ENCODE measurements around the gene NRXN3. TPM values are rescaled to one million over a fixed set of nuclear protein-coding genes. Genes with fewer than 3 reads are reported as not detected.

The NRXN3 gene
- polyA plus RNA-seq, 6 donors from 2014 or later, result not detected

GRCh38 chr14:79890527-79890926 lies 1720.4 kb downstream of the NRXN3 start:
- H3K4me3 Mint-ChIP-seq, result no peak overlapping the region
- H3K27ac Mint-ChIP-seq, result no peak overlapping the region
- no peaks in the 10 kb centered on the region for H3K4me1 Mint-ChIP-seq
- ATAC-seq (ENCODE audit: low read depth in 2 of 2) (no peak), DNase-seq (no peak)
- no peaks in the 10 kb centered on the region for H3K36me3 Mint-ChIP-seq
- peaks cover 0 to 6% (median 0%) of the 10 kb centered on the region in 7 donors for H3K9me3 Mint-ChIP-seq
- H3K27me3 Mint-ChIP-seq, result no peaks in the 10 kb centered on the region

- ATAC-seq (ENCODE audit: low read depth in 2 of 2) (no peak), DNase-seq (no peak)
- H3K27ac Mint-ChIP-seq, result no peak overlapping the region
- no peaks in the 10 kb centered on the region for H3K4me1 Mint-ChIP-seq
- H3K4me3 Mint-ChIP-seq, result no peak overlapping the region
- H3K27me3 Mint-ChIP-seq, result no peaks in the 10 kb centered on the region
- H3K36me3 Mint-ChIP-seq, result no peaks in the 10 kb centered on the region
- peaks cover 0 to 7% (median 2%) of the 10 kb centered on the region in 7 donors for H3K9me3 Mint-ChIP-seq
Measured at GRCh38 chr14:79896009-79896408, 1725.8 kb downstream of the NRXN3 start.

- Mint-ChIP-seq H3K27ac (no peak overlapping the region), H3K9me3 (peaks cover 0 to 9% (median 4%) of the 10 kb centered on the region in 7 donors), H3K36me3 (no peaks in the 10 kb centered on the region), H3K27me3 (no peaks in the 10 kb centered on the region), H3K4me1 (no peaks in the 10 kb centered on the region), H3K4me3 (no peak overlapping the region)
- no peak for DNase-seq
- ATAC-seq (ENCODE audit: low read depth in 2 of 2), result no peak
Measured at GRCh38 chr14:79899610-79900009, 1729.4 kb downstream of the NRXN3 start.

- Mint-ChIP-seq H3K36me3 (no peaks in the 10 kb centered on the region), H3K27me3 (no peaks in the 10 kb centered on the region), H3K9me3 (peaks cover 0 to 10% (median 4%) of the 10 kb centered on the region in 7 donors), H3K4me1 (no peaks in the 10 kb centered on the region), H3K4me3 (no peak overlapping the region), H3K27ac (no peak overlapping the region)
- ATAC-seq (ENCODE audit: low read depth in 2 of 2) (no peak), DNase-seq (no peak)
Measured at GRCh38 chr14:79904497-79904896, 1734.3 kb downstream of the NRXN3 start.

GRCh38 chr14:79906994-79907393 lies 1736.8 kb downstream of the NRXN3 start:
- Mint-ChIP-seq H3K4me1 (no peaks in the 10 kb centered on the region), H3K27ac (no peak overlapping the region), H3K36me3 (no peaks in the 10 kb centered on the region), H3K4me3 (no peak overlapping the region), H3K9me3 (peaks cover 0 to 10% (median 4%) of the 10 kb centered on the region in 7 donors), H3K27me3 (no peaks in the 10 kb centered on the region)
- DNase-seq, result no peak
- ATAC-seq (ENCODE audit: low read depth in 2 of 2), result no peak

GRCh38 chr14:79910086-79910485 lies 1739.9 kb downstream of the NRXN3 start:
- H3K4me1 Mint-ChIP-seq, result no peaks in the 10 kb centered on the region
- ATAC-seq (ENCODE audit: low read depth in 2 of 2), result no peak
- no peak for DNase-seq
- peaks cover 2 to 14% (median 4%) of the 10 kb centered on the region in 7 donors for H3K9me3 Mint-ChIP-seq
- H3K4me3 Mint-ChIP-seq, result no peak overlapping the region
- H3K36me3 Mint-ChIP-seq, result no peaks in the 10 kb centered on the region
- H3K27me3 Mint-ChIP-seq, result no peaks in the 10 kb centered on the region
- H3K27ac Mint-ChIP-seq, result no peak overlapping the region

GRCh38 chr14:79911744-79912143 lies 1741.6 kb downstream of the NRXN3 start:
- peaks cover 0 to 14% (median 4%) of the 10 kb centered on the region in 7 donors for H3K9me3 Mint-ChIP-seq
- H3K4me1 Mint-ChIP-seq, result no peaks in the 10 kb centered on the region
- H3K36me3 Mint-ChIP-seq, result no peaks in the 10 kb centered on the region
- ATAC-seq (ENCODE audit: low read depth in 2 of 2) (no peak), DNase-seq (no peak)
- H3K27me3 Mint-ChIP-seq, result no peaks in the 10 kb centered on the region
- H3K27ac Mint-ChIP-seq, result no peak overlapping the region
- H3K4me3 Mint-ChIP-seq, result no peak overlapping the region

GRCh38 chr14:79914595-79914994 lies 1744.4 kb downstream of the NRXN3 start:
- Mint-ChIP-seq H3K27ac (no peak overlapping the region), H3K27me3 (no peaks in the 10 kb centered on the region), H3K4me3 (no peak overlapping the region), H3K4me1 (no peaks in the 10 kb centered on the region), H3K9me3 (peaks cover 0 to 14% (median 5%) of the 10 kb centered on the region in 7 donors), H3K36me3 (no peaks in the 10 kb centered on the region)
- ATAC-seq (ENCODE audit: low read depth in 2 of 2) (no peak), DNase-seq (no peak)

- ATAC-seq (ENCODE audit: low read depth in 2 of 2) (no peak), DNase-seq (no peak)
- H3K4me1 Mint-ChIP-seq, result no peaks in the 10 kb centered on the region
- H3K4me3 Mint-ChIP-seq, result no peak overlapping the region
- H3K36me3 Mint-ChIP-seq, result no peaks in the 10 kb centered on the region
- no peaks in the 10 kb centered on the region for H3K27me3 Mint-ChIP-seq
- no peak overlapping the region for H3K27ac Mint-ChIP-seq
- peaks cover 0 to 10% (median 2%) of the 10 kb centered on the region in 7 donors for H3K9me3 Mint-ChIP-seq
Measured at GRCh38 chr14:79915406-79915805, 1745.2 kb downstream of the NRXN3 start.

GRCh38 chr14:79916281-79916680 lies 1746.1 kb downstream of the NRXN3 start:
- Mint-ChIP-seq H3K36me3 (no peaks in the 10 kb centered on the region), H3K4me1 (no peaks in the 10 kb centered on the region), H3K4me3 (no peak overlapping the region), H3K27ac (no peak overlapping the region), H3K27me3 (no peaks in the 10 kb centered on the region), H3K9me3 (peaks cover 0 to 13% (median 2%) of the 10 kb centered on the region in 7 donors)
- ATAC-seq (ENCODE audit: low read depth in 2 of 2) (no peak), DNase-seq (no peak)

GRCh38 chr14:79916892-79917291 lies 1746.7 kb downstream of the NRXN3 start:
- DNase-seq, result no peak

More at GRCh38 chr14:79916892-79917291, 1746.7 kb downstream of the NRXN3 start:
- ATAC-seq (ENCODE audit: low read depth in 2 of 2), result no peak
- no peaks in the 10 kb centered on the region for H3K27me3 Mint-ChIP-seq
- H3K4me3 Mint-ChIP-seq, result no peak overlapping the region
- no peak overlapping the region for H3K27ac Mint-ChIP-seq
- no peaks in the 10 kb centered on the region for H3K4me1 Mint-ChIP-seq
- no peaks in the 10 kb centered on the region for H3K36me3 Mint-ChIP-seq
- H3K9me3 Mint-ChIP-seq, result peaks cover 0 to 13% (median 2%) of the 10 kb centered on the region in 7 donors

Data from naive B cell (primary cell).